ENCODE measurements around the gene MTFR2.

DNA sequence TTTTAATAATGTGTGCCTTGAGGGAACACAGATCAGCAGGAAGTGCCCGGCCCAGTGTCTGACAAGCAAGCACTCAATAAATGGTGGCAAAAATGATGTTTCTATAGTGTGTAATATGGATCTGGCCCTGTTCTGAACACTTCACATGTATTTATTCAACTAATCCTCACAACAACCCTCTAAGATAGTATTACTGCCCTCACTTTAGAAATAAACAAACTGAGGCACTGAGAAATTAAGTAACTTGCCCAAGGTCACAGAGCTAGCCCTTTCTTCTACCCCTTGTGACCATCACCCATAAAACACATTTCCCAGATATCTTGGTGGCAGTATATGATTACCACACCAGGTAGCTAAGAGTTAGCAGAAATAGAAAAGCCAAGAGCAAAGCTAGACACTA is 12.8 kb upstream of the MTFR2 start:
- TF ChIP-seq, protein P1, sequence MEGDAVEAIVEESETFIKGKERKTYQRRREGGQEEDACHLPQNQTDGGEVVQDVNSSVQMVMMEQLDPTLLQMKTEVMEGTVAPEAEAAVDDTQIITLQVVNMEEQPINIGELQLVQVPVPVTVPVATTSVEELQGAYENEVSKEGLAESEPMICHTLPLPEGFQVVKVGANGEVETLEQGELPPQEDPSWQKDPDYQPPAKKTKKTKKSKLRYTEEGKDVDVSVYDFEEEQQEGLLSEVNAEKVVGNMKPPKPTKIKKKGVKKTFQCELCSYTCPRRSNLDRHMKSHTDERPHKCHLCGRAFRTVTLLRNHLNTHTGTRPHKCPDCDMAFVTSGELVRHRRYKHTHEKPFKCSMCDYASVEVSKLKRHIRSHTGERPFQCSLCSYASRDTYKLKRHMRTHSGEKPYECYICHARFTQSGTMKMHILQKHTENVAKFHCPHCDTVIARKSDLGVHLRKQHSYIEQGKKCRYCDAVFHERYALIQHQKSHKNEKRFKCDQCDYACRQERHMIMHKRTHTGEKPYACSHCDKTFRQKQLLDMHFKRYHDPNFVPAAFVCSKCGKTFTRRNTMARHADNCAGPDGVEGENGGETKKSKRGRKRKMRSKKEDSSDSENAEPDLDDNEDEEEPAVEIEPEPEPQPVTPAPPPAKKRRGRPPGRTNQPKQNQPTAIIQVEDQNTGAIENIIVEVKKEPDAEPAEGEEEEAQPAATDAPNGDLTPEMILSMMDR (optimal IDR thresholded peaks at IDR 0.05 in 1 of 3, IDR thresholded peaks at IDR 0.05 in 1 of 3, conservative IDR thresholded peaks at IDR 0.05 in 1 of 3; ENCODE audit: extremely low read depth in 1 of 3, insufficient read depth in 2 of 3, low read length in 3 of 3): no peak
- TF ChIP-seq EZH2 (IDR thresholded peaks at IDR 0.05; ENCODE audit: low read length): no peak

Measured in keratinocyte (primary cell).